Heart left ventricle (tissue), 16 donors: ENCODE measurements around the gene PCK2. TPM values are rescaled to one million over a fixed set of nuclear protein-coding genes. Genes with fewer than 3 reads are reported as not detected.

ENCODE experiments used
- ATAC-seq, 4 donors: fragments of 200-7000 bp; cut with Tn5 transposase; one replicate each; pipeline ENCODE4 v1.9.1; 2020 to 2022; ENCODE audit warnings: moderate library complexity in 4 of 4, mild to moderate bottlenecking in 3 of 4, moderate number of reproducible peaks in 1 of 4
- DNase-seq, 5 donors: peaks; one replicate each; pipeline ENCODE4 v3.0.0-alpha.2; 2020
- H3K27ac ChIP-seq, 12 donors: fragments of 200-600 bp; sonication (generic) in 4 of 12; one replicate each; pipeline versions ENCODE4 v1.5.0 to v1.8.0; 2016 to 2022; ENCODE audit warnings: mild to moderate bottlenecking in 2 of 12
- H3K27me3 ChIP-seq, 9 donors: fragments of 200-600 bp; sonication (generic) in 2 of 9; one replicate each; pipeline versions ENCODE4 v1.5.1 to v1.8.0; 2016 to 2022; ENCODE audit warnings: mild to moderate bottlenecking in 3 of 9
- H3K36me3 ChIP-seq, 9 donors: fragments of 200-600 bp; sonication (generic) in 2 of 9; one replicate each; pipeline versions ENCODE4 v1.5.0 to v1.8.0; 2018 to 2022; ENCODE audit warnings: mild to moderate bottlenecking in 2 of 9
- H3K4me1 ChIP-seq, 12 donors: fragments of 200-600 bp; sonication (generic) in 4 of 12; one replicate each; pipeline versions ENCODE4 v1.5.0 to v1.8.0; 2016 to 2022; ENCODE audit warnings: mild to moderate bottlenecking in 3 of 12
- H3K4me3 ChIP-seq, 12 donors: fragments of 200-600 bp; sonication (generic) in 4 of 12; one replicate each; pipeline versions ENCODE4 v1.5.0 to v1.8.0; 2017 to 2022; ENCODE audit warnings: mild to moderate bottlenecking in 9 of 12, moderate library complexity in 4 of 12
- H3K9me3 ChIP-seq, 12 donors: fragments of 200-600 bp; sonication (generic) in 4 of 12; one replicate each; pipeline versions ENCODE4 v1.5.0 to v1.8.0; 2016 to 2022; ENCODE audit warnings: mild to moderate bottlenecking in 1 of 12
- POLR2A ChIP-seq, 2 donors: fragments of 450-650 bp; IDR thresholded peaks; one replicate each; pipeline ENCODE4 v1.6.1; 2017; ENCODE audit warnings: antibody characterized with exemption in 2 of 2, mild to moderate bottlenecking in 2 of 2, moderate library complexity in 2 of 2
- WGBS, 4 donors: extraction: QIAGEN DNeasy Blood & Tissue Kit in 2 of 4; methylation state at CpG; one replicate each; pipeline versions ENCODE4 v1.1.5 to v1.1.7; 2013 to 2018; 5-methylcytosine and 5-hydroxymethylcytosine counted together
- intact Hi-C, 10 donors: fragments of 100-400 bp; cut with DNase I; formaldehyde crosslinking; loops; one replicate each; pipeline versions ENCODE4 v1.11.1 to v1.14.2; 2022
- polyA plus RNA-seq, 2 donors: library from polyadenylated mRNA; stranded (reverse); fragments of 200-250 nt; gene quantifications; one replicate each; pipeline ENCODE4 v1.2.3, GENCODE V29; 2013
- total RNA-seq, 9 donors: library from RNA; depleted of rRNA in 2 of 9; stranded (reverse); fragments of >200 nt in 2 of 9; fragmentation: NEBNext Ultra II Directional in 3 of 9; extraction: Animal tissue kit (Norgen Biotek cat#: 25700) in 3 of 9; gene quantifications; one replicate each; pipeline versions ENCODE4 v1.1.0 to v1.2.4, GENCODE V29; 2016 to 2023
- TF ChIP-seq, protein P1 (sequence below), 12 donors: fragments of 200-600 bp; sonication (generic) in 4 of 12; IDR thresholded peaks; one replicate each; pipeline versions ENCODE4 v1.5.0 to v1.8.0; 2018 to 2022; ENCODE audit warnings: antibody characterized with exemption in 12 of 12, mild to moderate bottlenecking in 5 of 12
- donor health status: ischemic (EF 13 %, LVEDD 7.1; RV severe dilation, severe dysfunction).
- donor health status: healthy with polysubstance abuse.
- donor health status: DM: no; HTN: yes; CAD: no.
- donor health status: DM: no; HTN: no; CAD: no.
- donor health status: ischemic (EF 25% LVEDD 6.9; RV normal size, moderate dysfunction).
- donor health status: ischemic (EF 25% LVEDD 5.7; RV mildly dilated, moderate dysfunction).
- donor health status: healthy.
- donor health status: DM: yes; HTN: yes; CAD: no.
- donor health status: ischemic (EF 35%, LVEDD 5.7; RV mildly dilated, moderate dysfunction).
- donor health status: nonischemic (EF 11% LVEDD 7.7; RV severe dilation, severe dysfunction).
- donor health status: DM: yes; HTN: yes; CAD: no.
- donor health status: PGD.
- donor health status: ischemic (EF 29% LVEDD 5.4; RV normal size, mild dysfunction).
- donor health status: nonischemic (EF 23%, LVEDD 6.1; RV moderate dilation, normal function).

Gene PCK2
- total and polyA plus RNA-seq, 11 donors: 1.5 to 14.6 (median 3.9) TPM

GRCh38 chr14:24150061-24150460, 56.0 kb downstream of the PCK2 start:
- H3K4me1 ChIP-seq: peaks cover 6 to 31% (median 22%) of the 10 kb centered on the region in 12 donors
- peaks cover 0 to 67% (median 62%) of the 10 kb centered on the region in 9 donors for H3K36me3 ChIP-seq
- TF ChIP-seq POLR2A (IDR thresholded peaks at IDR 0.05): no peak
- TF ChIP-seq, protein P1, sequence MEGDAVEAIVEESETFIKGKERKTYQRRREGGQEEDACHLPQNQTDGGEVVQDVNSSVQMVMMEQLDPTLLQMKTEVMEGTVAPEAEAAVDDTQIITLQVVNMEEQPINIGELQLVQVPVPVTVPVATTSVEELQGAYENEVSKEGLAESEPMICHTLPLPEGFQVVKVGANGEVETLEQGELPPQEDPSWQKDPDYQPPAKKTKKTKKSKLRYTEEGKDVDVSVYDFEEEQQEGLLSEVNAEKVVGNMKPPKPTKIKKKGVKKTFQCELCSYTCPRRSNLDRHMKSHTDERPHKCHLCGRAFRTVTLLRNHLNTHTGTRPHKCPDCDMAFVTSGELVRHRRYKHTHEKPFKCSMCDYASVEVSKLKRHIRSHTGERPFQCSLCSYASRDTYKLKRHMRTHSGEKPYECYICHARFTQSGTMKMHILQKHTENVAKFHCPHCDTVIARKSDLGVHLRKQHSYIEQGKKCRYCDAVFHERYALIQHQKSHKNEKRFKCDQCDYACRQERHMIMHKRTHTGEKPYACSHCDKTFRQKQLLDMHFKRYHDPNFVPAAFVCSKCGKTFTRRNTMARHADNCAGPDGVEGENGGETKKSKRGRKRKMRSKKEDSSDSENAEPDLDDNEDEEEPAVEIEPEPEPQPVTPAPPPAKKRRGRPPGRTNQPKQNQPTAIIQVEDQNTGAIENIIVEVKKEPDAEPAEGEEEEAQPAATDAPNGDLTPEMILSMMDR (IDR thresholded peaks at IDR 0.05): no peak
- H3K27me3 ChIP-seq: no peaks in the 10 kb centered on the region
- intact Hi-C loops: loop anchor here in 1 of 10 donors (10.0 kb wide), 1 partner anchor 85 kb away; no protein-coding TSS in a partner anchor
- 86 to 94% (median 90%) methylated on average over 9 of the region's 9 CpGs for WGBS, 4 donors
- H3K4me3 ChIP-seq: no peak overlapping the region
- no peak overlapping the region for H3K27ac ChIP-seq
- no peak for ATAC-seq
- peak in 1 of 5 donors; percentile 47 for DNase-seq
- no peaks in the 10 kb centered on the region for H3K9me3 ChIP-seq

DNA sequence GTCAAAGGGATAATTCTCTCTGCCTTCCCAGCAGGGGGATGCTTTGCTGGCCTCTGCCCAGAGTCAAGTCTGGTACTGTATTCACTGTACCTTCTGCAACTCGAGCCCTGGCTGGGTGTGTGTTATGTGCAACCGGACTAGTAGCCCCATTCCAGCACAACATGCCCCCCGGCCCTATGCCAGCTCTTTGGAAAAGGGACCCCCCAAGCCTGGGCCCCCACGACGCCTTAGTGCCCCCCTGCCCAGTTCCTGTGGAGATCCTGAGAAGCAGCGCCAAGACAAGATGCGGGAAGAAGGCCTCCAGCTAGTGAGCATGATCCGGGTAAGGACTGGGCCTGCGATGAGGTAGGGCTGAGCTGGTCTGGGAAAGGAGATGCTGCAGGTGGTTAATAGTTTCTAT, 56.5 kb downstream of the PCK2 start:
- no peak overlapping the region for H3K27ac ChIP-seq
- H3K4me1 ChIP-seq: peaks cover 6 to 26% (median 18%) of the 10 kb centered on the region in 12 donors
- DNase-seq (peak in 1 of 5 donors; percentile 46), ATAC-seq (no peak)
- peaks cover 3 to 72% (median 66%) of the 10 kb centered on the region in 9 donors for H3K36me3 ChIP-seq
- WGBS, 4 donors: 91 to 95% (median 93%) methylated on average over 9 of the region's 9 CpGs
- H3K4me3 ChIP-seq: no peak overlapping the region
- intact Hi-C loops: loop anchor here in 1 of 10 donors (10.0 kb wide), 1 partner anchor 86 kb away; no protein-coding TSS in a partner anchor
- no peaks in the 10 kb centered on the region for H3K27me3 ChIP-seq
- TF ChIP-seq POLR2A (IDR thresholded peaks at IDR 0.05): no peak
- TF ChIP-seq, protein P1 (IDR thresholded peaks at IDR 0.05): no peak
- H3K9me3 ChIP-seq: no peaks in the 10 kb centered on the region

- ATAC-seq: no peak
- Histone ChIP-seq H3K9me3 (no peaks in the 10 kb centered on the region), H3K27ac (no peak overlapping the region), H3K36me3 (peaks cover 3 to 76% (median 70%) of the 10 kb centered on the region in 9 donors), H3K27me3 (no peaks in the 10 kb centered on the region), H3K4me3 (no peak overlapping the region), H3K4me1 (peaks cover 6 to 22% (median 14%) of the 10 kb centered on the region in 12 donors)
- 83 to 90% (median 87%) methylated on average over 5 to 9 of the region's 9 CpGs for WGBS, 4 donors
- peak in 1 of 5 donors; percentile 57 for DNase-seq
- intact Hi-C loops: loop anchor here in 1 of 10 donors (10.0 kb wide), 1 partner anchor 86 kb away; no protein-coding TSS in a partner anchor
- TF ChIP-seq, protein P1 (IDR thresholded peaks at IDR 0.05): no peak
- TF ChIP-seq POLR2A (IDR thresholded peaks at IDR 0.05): no peak
Observed at GRCh38 chr14:24150993-24151392, 56.9 kb downstream of the PCK2 start.

- DNase-seq (no peak), ATAC-seq (no peak)
- no peaks in the 10 kb centered on the region for H3K27me3 ChIP-seq
- 92 to 94% (median 93%) methylated on average over 15 to 16 of the region's 16 CpGs for WGBS, 4 donors
- intact Hi-C loops: loop anchor here in 1 of 10 donors (10.0 kb wide), 1 partner anchor 87 kb away; no protein-coding TSS in a partner anchor
- H3K9me3 ChIP-seq: no peaks in the 10 kb centered on the region
- TF ChIP-seq, protein P1 (IDR thresholded peaks at IDR 0.05): no peak
- TF ChIP-seq POLR2A (IDR thresholded peaks at IDR 0.05): no peak
- H3K4me1 ChIP-seq: peaks cover 6 to 20% (median 13%) of the 10 kb centered on the region in 12 donors
- H3K4me3 ChIP-seq: no peak overlapping the region
- H3K36me3 ChIP-seq: peaks cover 3 to 82% (median 76%) of the 10 kb centered on the region in 9 donors
- no peak overlapping the region for H3K27ac ChIP-seq
Observed at GRCh38 chr14:24151404-24152080, 57.4 kb downstream of the PCK2 start.
